NCI-H524 (cell line): ENCODE measurements around the gene POTEJ.
"Not testable (repeated sequence)": the region's sequence is repeated elsewhere in the genome, so short reads cannot be mapped to it uniquely, and the experiment has no call there.

Experiments
- DNase-seq, 2 experiments: peaks; one replicate each; lab custom pipeline; 2025; lab: John Stamatoyannopoulos, UW

POTEJ gene

DNA sequence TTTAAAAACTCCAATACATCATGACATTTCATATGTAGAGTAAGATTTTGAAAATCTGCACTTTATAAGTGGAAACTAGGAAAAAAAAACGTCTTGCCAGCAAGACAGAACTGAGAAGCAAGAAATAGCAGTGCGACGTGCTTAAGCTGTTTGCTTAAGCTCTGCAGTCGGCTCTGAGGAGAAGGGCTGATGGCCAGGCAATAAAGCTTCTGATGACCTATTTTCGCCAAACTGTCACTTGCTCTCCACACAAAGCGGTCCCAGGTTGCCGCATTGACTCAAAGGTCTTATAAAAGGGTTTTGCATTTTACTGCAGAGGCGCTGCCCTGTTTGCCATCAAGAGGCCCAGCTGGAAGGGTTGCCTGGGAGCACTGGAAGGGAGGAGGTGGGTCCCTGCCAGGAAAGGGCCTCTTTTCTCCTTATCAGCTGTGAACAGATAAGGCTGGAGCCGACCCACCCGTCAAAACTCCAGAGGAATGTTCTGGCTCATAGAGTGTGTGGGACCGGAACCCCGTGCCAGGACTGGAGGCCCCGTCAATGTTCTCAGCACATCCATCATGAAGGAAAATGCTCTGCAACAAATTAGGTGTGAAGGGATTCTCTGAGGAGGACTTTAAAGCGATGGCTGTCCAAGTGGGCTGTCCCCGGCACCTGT, 9.5 kb upstream of the POTEJ start:
- DNase-seq: not testable (repeated sequence)

DNA sequence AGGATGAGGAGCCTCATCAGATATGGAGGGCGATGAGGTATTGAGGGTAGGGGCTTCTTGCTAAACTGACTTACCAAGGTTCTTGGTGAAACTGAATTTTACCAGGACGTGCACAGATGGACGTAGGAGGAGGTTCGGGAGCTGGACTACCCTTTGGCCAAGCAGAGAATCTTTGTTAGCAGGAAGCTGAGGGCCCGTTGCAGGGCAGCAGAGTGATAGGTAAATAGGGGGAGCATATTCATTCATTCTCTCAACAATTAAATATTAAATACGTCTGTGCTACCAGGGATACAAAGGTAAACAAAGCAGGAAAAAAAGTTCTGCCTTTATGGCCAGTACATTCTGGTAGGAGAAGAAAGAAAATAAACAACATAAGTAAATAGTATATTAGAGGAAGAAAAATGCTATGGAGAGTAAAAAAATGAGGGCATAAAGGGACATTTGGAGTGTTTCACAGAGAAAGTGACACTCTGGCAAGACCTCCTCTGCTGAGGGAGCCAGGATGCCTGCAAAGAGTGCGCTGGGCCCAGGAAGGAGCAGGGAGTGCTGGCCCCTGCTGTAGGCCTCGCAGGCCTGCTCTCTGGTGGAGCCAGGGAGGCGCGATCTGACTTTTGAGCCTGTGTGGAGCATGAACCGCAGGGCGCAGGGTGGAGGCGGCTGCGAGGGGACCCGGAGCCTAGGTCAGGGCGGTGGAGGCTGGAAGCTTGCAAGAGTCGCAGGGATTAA, 2.8 kb upstream of the POTEJ start:
- not testable (repeated sequence) for DNase-seq

DNA sequence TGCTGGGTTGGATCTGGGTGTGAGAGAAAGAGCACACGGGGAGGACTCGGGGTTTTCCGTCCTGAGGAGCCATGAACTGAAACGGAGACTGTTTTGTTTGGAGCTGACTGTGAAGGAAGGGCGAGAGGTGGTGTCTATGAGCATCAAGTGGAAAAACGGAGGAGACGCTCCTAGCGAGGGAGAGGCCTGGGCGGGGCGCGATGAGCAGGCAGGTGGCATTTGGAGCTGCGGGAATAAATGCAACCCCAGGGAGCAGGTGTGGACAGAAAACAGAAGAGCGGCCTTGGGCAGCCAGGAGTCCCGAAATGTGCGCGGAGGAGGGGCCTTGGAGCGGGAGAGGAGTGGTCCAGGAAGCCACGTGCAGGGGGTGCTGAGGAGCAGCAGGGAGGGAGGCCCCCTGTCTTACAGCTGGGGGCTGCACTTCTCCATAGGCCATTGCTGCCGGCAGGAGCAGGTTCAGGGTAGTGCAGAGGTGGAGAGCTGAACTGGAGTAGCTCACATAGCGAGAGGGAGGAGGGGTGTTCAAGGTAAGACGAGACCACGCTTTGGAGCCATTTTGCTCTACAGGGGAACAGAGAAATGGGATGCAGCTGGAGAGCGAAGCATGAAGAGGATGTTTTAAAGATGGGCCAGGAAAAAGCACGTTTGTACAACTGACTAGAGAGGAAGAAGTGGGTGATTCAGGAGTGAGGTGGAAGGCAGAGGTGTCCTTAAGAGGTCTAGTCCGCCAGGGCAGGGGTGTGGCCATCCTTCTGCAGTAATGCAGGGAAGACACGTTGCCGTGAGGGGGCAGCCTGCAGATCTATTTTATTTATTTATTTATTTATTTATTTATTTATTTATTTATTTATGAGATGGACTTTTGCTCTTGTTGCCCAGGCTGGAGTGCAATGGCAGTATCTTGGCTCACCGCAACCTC, 2.0 kb upstream of the POTEJ start:
- DNase-seq: not testable (repeated sequence)

DNA sequence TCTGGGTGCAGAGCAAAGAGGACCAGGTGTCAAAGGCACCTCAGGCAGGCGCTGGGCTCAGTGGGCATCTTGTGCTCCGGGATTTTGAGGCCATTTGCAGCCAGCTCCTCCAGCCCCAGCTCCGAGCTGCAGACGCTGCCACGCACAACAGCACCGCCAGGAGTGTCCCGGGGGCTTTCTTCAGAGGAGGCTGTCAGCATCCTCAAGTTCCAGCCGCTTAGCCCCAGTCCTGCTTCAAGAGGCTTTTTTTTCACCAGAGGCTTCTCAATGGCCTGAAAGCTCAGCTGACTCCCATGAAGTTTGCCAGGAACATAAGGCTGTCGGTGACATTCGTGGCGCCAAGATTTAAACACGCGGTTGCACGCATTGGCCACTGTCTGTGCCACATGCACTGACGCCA, 754 bp upstream of the POTEJ start:
- DNase-seq: not testable (repeated sequence)

DNA sequence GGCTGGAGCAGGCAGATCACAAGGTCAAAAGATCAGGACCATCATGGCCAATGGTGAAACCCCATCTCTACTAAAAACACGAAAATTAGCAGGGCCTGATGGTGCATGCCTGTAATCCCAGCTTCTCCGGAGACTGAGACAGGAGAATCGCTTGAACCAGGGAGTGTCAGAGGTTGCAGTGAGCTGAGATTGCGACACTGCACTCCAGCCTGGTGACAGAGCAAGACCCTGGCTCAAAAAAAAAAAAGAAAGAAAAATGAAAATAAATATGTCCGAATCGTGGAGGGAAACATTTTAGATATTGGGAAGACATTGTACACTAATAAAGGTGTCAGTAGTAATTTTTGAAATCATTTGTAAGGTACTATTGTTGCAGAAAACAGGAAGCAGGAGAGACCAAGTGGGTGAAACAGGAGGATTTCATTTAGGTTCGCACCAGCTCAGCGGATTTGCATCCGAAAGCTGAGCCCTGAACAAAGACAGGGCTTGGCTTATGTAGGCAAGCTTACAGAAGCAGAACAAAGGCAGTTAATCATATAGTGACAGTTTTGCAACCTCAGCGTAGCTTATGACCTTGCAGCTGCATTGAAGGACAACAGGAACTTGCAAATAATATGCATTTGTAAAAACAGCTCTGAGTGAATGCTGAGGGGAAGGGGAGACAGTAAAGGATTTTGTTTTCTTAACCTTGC, 17.7 kb downstream of the POTEJ start:
- DNase-seq: not testable (repeated sequence)

DNA sequence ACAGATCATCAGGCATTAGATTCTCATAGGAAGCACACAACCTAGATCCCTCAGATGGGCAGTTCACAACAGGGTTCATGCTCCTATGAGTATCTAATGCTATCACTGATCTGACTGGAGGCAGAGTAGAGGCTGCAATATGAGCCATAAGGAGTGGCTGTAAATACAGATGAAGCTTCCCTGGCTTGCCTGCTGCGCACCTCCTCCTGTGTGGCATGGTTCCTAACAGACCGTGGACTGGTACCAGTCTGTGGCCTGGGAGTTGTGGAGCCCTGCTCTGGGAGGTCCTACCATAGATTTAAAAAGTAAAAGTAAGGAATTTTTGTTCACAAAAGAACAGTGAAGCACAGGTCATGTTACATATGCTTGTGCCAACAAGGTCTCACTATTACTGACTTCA, 27.7 kb downstream of the POTEJ start:
- not testable (repeated sequence) for DNase-seq

DNA sequence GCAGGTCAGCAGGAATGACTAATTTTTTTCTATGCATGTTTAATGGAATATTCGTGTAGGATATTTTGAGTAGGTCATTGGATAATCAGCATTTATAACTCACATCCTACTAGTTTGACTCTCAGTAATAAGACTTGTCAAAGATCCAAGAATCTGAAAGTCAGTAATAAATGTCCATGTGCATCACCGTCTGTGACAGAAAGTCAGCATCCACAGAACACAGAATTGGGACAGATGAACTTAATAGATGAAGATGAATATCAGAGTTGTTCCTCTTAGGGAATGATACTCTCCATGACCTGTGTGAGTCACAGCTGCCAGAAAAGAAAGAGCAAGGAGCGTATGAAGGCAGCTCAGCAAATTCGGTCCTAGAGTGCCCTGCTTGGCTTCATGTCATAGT, 30.4 kb downstream of the POTEJ start:
- not testable (repeated sequence) for DNase-seq

DNA sequence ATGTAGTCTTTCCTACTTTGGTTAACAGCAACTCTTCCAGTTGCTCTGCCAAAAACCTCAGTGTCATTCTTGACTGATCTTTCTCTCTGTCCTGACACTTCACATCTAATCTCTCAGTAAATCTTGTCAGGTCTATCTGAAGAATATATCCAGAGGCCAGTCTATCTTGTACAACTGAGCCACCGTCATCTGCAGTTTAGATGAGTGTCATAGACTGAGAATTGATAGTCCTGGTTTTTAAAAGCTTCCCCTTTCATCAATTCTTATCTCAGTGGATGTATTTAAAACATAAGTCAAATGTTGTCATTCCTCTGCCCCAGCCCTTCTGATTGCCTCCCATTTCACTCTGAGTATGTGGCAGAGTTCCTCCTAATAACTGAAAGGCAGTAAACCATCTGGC, 38.0 kb downstream of the POTEJ start:
- DNase-seq: not testable (repeated sequence)

DNA sequence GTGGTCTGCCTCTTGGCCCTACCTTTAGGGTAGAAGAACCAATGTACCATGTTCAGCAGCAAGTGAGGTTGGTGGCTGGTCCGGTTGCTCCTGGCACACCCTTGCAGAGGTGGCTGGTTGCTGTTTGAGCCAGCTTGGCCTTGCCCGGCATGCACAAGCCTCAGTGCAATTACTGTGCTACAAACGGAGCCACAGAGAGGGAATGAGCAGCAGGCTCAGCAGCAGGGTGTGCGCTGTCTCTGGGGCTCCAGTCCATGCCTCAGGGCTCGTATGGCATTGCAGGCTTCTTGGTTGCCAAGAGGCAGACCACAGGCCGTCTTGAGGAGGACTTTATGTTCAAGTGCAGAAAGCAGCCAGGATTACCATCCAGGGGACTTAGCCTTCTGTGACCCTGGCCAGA, 53.3 kb downstream of the POTEJ start:
- DNase-seq: not testable (repeated sequence)

DNA sequence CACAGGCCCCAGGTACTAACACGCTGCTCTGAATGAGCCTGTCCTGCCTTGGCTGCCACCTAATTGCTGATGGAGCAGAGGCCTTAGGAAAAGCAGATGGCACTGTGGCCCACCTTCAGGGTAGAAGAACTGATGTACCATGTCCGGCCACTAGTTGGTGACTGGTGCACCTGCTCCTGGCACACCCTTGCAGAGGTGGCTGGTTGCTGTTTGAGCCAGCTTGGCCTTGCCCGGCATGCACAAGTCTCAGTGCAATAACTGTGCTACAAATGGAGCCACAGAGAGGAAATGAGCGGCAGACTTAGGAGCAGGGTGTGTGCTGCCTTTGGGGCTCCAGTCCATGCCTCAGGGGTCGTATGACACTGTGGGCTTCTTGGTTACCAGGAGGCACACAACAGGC, 54.4 kb downstream of the POTEJ start:
- DNase-seq: not testable (repeated sequence)

DNA sequence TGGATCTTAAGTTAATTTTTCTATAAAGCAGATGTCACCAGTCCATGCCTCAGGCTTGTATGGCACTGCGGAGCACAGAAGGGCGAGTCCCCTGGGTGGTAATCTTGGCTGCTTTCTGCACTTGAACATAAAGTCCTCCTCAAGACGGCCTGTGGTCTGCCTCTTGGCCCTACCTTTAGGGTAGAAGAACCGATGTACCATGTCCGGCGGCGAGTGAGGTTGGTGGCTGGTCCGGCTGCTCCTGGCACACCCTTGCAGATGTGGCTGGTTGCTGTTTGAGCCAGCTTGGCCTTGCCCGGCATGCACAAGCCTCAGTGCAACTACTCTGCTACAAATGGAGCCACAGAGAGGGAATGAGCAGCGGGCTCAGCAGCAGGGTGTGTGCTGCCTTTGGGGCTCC, 56.3 kb downstream of the POTEJ start:
- DNase-seq: not testable (repeated sequence)

DNA sequence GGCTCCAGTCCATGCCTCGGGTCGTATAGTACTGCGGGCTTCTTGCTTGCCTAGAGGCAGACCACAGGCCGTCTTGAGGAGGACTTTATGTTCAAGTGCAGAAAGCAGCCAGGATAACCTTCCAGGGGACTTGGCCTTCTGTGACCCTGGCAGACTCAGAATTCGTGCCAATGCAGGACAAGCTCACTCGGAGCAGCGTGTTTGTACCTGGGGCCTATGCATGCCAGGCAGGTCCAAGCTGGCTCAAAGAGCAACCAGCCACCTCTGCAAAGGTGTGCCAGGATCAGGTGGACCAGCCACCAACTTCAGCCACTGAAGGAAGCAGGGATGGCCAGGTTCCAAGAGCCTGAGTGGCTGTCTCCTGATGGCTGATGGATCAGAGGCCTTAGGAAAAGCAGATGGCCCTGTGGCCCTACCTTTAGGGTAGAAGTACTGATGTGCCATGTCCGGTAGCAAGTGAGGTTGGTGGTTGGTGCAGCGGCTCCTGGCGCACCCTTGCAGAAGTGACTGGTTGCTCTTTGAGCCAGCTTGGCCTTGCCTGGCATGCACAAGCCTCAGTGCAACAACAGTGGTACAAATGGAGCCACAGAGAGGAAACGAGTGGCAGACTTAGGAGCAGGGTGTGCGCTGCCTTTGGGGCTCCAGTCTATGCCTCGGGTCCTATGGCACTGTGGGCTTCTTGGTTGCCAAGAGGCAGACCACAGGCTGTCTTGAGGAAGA, 58.9 kb downstream of the POTEJ start:
- DNase-seq: not testable (repeated sequence)

DNA sequence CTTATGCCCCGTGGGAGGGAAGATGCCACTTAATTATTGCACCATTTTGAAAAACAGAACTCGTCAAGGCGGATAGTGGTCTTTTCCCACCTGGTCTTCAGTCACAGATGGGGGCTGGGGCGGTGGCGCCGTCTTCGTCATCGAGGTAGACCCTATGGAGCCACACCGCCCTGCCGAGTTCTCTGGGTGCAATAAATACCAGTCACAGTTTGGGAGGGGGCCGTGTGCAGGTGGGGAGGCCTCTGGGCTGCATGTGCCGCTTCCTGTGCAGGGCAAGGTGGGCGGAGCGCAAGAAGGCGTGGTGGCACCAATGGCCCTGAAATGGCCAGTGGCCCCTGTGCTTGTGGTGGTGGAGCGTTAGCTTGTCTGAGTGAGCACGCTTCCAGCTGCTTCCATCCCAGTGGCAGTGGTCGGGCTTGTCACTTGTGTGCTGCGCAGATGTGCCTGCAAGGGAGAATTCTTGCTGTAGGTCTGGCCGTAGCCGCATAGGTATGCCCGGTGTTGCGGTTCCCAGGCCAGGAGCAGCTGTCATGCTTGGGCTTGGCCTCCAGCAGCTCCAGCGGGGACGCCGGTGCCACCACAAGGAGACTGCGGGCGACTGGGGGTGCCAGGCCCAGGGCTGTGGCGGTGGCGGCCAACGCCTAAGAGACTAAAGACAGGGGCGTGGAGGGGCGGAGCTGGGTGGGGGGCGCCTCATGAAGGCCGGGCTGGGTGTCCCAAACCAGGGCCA, 81.0 kb downstream of the POTEJ start:
- DNase-seq: not testable (repeated sequence)

DNA sequence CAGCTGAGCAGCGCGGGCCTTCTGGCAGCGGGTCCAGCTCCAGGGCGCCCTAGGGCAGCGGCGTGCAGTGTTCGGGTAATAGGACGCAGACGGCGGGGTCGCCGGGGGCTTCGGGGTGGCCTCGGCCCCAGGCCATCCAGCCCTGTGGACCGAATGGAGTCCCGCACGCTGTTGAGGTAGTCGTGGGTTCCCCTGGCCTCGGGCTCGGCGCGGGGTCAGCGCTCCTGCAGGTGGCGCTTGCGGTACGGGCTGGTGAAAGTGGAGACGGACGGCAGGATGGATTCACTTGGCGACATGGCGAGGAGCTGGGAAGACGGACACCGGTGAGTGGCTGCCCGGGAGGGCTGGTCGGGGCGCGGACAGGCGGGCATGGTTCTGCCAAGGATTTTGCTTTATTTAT, 82.2 kb downstream of the POTEJ start:
- not testable (repeated sequence) for DNase-seq

DNA sequence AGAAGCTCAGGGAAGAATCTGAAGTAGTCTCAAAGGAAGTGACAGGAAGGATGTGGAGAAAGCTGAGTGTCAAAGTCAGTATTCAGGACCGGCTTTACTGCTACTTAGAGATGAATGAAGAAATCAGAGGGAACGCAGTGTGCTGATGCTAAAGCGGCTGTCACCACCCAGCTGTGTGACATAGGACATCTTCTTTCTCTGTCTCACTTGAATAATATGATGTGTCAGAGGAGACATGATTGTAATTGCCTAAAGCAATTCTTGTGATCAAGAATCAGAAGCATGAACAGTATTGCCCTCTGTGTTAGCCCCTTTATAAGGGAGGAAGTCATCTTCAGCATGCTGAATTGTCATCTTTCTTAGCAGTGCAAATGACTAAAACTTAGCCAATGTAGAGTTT, 92.0 kb downstream of the POTEJ start:
- DNase-seq: not testable (repeated sequence)
